Measurements from ENCODE around the gene DEFB108B. TPM values are rescaled to one million over a fixed set of nuclear protein-coding genes. Genes with fewer than 3 reads are reported as not detected.
A peak's percentile ranks its signal among the peaks of the same experiment; 100 is the strongest.
"Not testable (repeated sequence)": the region's sequence is repeated elsewhere in the genome, so short reads cannot be mapped to it uniquely, and the experiment has no call there.

Gene DEFB108B
- total RNA-seq, 1 donor from 2014 or later: not detected

DNA sequence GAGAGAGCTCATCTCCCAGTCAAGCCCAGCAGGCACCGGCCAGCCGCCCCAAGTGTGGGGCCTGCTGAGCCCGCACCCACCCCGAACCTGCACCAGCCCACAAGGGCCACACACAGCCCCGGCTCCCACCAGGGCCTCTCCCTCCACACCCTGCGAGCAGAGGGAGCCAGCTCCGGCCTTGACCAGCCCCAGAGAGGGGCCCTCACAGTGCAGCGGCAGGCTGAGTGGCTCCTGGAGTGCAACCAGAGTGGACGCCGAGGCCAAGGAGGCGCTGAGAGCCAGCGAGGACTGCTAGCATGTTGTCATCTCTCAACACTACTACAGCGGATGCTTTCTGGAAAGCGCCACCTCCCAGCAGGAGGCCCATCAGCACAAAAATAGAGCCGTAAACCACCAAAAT is 10.9 kb downstream of the DEFB108B start:
- H3K4me3 ChIP-seq (ENCODE audit: low read depth, low read length): no peak overlapping the region
- no peak for DNase-seq (ENCODE audit: low read depth)
- TF ChIP-seq, protein P1, sequence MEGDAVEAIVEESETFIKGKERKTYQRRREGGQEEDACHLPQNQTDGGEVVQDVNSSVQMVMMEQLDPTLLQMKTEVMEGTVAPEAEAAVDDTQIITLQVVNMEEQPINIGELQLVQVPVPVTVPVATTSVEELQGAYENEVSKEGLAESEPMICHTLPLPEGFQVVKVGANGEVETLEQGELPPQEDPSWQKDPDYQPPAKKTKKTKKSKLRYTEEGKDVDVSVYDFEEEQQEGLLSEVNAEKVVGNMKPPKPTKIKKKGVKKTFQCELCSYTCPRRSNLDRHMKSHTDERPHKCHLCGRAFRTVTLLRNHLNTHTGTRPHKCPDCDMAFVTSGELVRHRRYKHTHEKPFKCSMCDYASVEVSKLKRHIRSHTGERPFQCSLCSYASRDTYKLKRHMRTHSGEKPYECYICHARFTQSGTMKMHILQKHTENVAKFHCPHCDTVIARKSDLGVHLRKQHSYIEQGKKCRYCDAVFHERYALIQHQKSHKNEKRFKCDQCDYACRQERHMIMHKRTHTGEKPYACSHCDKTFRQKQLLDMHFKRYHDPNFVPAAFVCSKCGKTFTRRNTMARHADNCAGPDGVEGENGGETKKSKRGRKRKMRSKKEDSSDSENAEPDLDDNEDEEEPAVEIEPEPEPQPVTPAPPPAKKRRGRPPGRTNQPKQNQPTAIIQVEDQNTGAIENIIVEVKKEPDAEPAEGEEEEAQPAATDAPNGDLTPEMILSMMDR (conservative IDR thresholded peaks at IDR 0.05; ENCODE audit: low read depth, low read length): no peak

DNA sequence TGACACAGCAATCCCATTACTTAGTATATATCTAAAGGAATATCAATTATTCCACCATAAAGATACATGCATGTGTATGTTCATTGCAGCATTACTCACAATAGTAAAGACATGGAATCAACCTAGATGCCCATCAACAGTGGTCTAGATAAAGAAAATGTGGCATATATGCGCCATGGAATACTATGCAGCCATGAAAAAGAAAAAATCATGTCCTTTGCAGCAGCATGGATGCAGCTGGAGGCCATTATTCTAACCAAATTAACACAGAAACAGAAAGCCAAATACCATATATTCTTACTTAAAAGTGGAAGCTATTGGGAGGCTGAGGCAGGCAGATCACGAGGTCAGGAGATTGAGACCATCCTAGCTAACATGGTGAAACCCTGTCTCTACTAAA is 20.9 kb downstream of the DEFB108B start:
- DNase-seq (ENCODE audit: low read depth); H3K4me3 ChIP-seq (ENCODE audit: low read depth, low read length): not testable (repeated sequence)

DNA sequence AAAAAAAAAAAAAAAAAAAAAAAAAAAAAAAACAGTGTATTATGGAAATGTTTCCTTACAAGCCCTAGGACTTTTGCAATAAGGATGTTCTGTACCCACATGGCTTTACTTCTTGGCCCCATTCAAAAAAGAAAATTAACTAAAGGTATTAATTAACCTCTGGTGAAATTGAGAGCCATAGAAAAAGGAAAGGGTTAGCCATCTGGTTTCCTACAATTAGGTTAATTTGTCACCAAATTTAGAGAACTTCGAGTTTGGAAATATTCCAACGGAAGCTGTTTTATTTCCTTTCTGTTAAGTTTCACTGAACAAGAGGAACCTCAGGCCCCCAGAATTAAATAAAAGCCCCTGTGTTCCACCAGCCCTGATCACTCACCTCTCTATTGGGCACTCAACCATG is 22.9 kb downstream of the DEFB108B start:
- not testable (repeated sequence) for H3K4me3 ChIP-seq (ENCODE audit: low read depth, low read length)
- DNase-seq (ENCODE audit: low read depth): peak; percentile 27

DNA sequence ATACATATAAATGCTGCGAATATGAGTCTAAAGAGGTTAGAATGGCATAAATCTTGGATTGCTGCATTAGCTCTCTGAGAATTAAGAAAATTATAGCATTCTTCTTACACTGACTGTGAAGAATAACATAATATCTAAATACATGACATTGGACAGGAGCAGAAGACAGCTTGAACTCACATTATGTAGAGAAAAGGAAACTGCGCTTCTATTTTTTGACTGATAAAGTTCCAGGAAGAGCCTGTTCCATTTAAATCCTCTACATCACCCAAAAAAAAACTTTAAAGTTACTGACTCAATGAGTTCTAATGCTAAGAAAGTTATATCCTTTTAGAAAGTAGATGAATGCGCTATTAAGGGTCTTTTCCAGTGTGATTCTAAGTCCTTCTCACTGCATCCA is 27.8 kb downstream of the DEFB108B start:
- not testable (repeated sequence) for H3K4me3 ChIP-seq (ENCODE audit: low read depth, low read length); DNase-seq (ENCODE audit: low read depth)

DNA sequence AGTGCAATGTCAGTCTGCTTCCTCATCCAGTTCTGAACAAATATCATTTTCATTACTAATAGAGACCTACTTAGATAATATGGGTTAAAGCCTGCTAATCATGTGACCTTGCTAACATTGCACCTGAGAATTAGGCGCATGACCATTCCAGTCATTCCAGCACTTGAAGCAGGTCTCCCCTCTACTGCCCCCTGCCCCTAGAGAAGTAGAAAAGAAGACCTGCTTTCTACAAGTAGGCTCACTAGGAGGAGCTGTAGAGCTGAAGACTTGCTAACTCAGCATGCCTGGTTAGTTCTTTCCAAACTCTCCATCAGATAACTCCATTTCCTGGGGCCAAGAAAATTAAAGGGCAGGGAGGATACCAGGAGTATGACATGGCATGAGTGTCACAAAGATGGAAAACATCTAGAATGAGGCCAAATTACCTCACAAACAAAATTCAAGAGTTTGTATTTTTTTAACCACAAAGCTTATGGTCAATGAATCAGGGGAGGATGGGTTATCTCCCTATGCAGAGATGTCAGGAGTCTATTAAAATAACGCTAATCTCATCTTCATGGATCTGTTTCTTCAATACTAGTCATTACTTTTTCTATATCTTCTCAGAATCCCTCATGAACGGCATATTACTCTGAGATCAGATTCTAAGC is 31.1 kb downstream of the DEFB108B start:
- not testable (repeated sequence) for H3K4me3 ChIP-seq (ENCODE audit: low read depth, low read length)
- DNase-seq (ENCODE audit: low read depth): peak; percentile 43
- TF ChIP-seq, protein P1 (conservative IDR thresholded peaks at IDR 0.05; ENCODE audit: low read depth, low read length): peak; percentile 69

DNA sequence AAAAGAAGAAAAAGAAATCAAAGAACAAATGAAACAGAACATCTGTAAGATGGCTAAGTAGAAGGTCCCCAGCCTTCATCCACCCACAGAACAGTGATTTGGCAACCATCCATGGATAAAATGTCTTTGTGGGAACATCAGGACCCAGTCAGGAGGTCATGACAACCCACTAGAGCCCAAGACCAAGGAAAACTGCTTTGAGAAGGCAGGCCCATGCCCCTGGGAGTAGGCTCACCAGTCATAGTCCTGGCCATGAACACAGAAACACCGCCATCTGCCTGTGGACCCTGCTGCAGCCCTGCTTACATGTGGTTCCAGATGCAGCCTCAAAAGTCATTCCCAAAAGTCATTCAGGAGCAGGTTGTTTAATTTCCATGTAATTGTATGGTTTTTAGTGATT is 34.2 kb downstream of the DEFB108B start:
- not testable (repeated sequence) for H3K4me3 ChIP-seq (ENCODE audit: low read depth, low read length); DNase-seq (ENCODE audit: low read depth)

DNA sequence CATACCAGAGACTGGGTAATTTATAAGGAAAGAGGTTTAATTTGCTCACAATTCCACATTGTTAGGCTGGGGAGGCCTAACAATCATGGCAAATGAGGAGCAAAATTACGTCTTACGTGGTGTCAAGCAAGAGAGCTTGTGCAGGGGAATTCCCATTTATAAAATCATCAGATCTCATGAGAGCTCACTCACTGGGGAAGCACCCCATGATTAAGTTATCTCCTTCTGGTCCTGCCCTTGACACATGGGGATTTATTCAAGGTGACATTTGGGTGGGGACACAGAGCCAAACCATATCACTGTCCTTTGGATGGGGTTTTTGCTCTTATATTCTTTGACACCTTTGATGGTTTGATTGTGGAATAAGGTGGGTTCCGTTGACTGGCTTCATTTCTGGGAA is 36.9 kb downstream of the DEFB108B start:
- not testable (repeated sequence) for DNase-seq (ENCODE audit: low read depth); H3K4me3 ChIP-seq (ENCODE audit: low read depth, low read length)

DNA sequence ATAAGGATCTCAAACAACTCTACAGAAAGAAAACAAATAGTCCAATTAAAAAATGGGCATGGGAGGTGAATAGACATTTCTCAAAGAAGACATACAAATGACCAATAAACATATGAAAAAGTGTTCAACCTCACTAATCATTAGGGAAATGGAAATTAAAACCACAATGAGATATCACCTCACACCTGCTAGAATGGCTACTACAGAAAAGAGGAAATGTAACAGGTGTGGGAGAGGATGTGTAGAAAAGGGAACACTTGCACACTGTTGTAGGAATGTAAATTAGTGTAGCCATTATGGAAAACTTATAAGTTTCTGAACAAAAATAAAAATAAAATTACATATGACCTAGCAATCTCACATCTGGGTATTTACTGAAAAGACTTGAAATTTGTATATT is 37.7 kb downstream of the DEFB108B start:
- DNase-seq (ENCODE audit: low read depth); H3K4me3 ChIP-seq (ENCODE audit: low read depth, low read length): not testable (repeated sequence)

DNA sequence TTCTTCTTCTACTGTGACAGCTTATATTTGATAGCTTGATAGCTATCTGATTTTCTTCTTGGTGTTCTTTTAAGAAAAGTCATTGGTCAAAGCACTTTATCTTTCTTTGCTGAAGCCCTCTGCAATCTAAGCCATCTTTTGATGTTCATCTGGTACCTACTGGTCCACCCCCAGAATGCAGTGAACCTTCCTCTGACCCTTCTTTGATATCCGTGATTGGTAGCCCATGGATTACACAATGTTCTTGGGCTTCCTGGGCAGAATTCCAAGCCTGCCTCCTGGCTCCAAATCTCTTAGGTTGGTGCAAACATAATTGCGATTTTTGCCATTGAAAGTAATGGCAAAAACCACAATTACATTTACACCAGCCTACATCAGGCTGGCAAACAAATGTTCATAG is 43.3 kb downstream of the DEFB108B start:
- not testable (repeated sequence) for DNase-seq (ENCODE audit: low read depth); H3K4me3 ChIP-seq (ENCODE audit: low read depth, low read length)

DNA sequence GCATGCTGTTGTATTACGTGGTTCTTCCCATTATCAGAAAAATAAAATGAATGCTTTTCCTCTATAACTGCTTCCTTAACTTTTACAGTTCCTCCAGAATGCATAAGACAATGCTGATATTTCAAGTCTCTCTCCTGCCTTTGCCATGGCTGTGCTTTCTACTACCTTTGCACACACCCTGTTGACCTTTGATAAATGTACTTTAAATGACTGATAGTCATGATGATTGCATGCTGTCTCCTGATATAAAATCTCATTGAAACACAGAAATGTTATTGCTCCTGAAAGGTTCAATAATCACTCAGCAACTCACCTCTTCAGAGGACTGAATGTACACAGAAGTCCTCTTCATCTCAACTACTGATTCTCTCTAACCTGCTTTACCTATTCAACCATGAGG is 45.1 kb downstream of the DEFB108B start, which contains the start of gene DEFB131B:
TSS of gene DEFB131B (plus strand) at position 395 of the 400 bp plus-strand sequence. CDS start at position 395, 0 bp downstream.
- DNase-seq (ENCODE audit: low read depth); H3K4me3 ChIP-seq (ENCODE audit: low read depth, low read length): not testable (repeated sequence)

DNA sequence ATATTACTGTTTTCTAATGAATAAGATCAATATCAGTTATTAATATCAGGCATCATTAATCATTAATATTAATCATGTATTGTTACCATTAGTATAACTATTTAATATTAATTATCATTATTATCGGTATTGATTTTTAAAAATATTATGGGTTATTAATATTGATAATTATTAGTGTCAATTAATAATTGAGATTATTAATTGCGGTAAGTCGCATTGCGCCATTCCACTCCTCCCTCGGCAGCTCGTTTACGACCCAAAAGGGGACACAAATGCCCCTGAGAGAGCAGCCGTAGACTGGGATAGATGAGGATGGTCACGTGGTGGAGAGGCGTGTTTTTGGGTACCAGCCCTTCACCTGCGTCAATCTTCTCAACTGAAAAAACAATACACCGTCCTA is 52.8 kb downstream of the DEFB108B start:
- not testable (repeated sequence) for DNase-seq (ENCODE audit: low read depth); H3K4me3 ChIP-seq (ENCODE audit: low read depth, low read length)

Other genes starting within 250 kb of the DEFB108B start
- gene DEFB131B, start 45.3 kb downstream of the DEFB108B start, total RNA-seq: not detected in 2 replicates
- 3.6 and 10.6 TPM in 2 replicates for gene XNDC1N, start 95.4 kb downstream of the DEFB108B start, total RNA-seq
- 9.3 and 28.6 TPM in 2 replicates for gene RNF121, start 95.8 kb downstream of the DEFB108B start, total RNA-seq
- gene IL18BP, start 165.7 kb downstream of the DEFB108B start, total RNA-seq: 1.0 and 1.7 TPM in 2 replicates
- 116 TPM in 2 replicates for gene NUMA1, start 247.3 kb downstream of the DEFB108B start, total RNA-seq
- 3.7 and 6.7 TPM in 2 replicates for gene LRRC51, start 247.7 kb downstream of the DEFB108B start, total RNA-seq

Data from epithelial cell of proximal tubule (primary cell).